GM23338 (cell line): ENCODE data around the gene C14orf132. TPM values are rescaled to one million over a fixed set of nuclear protein-coding genes. Genes with fewer than 3 reads are reported as not detected.

Experiments
- CREB1 ChIP-seq: fragments of 250-450 bp; sonication (Bioruptor Pico); IDR thresholded peaks from 2 replicates; pipeline ENCODE4 v1.5.0; 2020; ENCODE audit warnings: low read depth, mild to moderate bottlenecking, moderate library complexity
- EZH2phosphoT487 ChIP-seq: fragments of 200-600 bp; sonication (generic); IDR thresholded peaks from one replicate; pipeline ENCODE4 v1.8.1; 2018; ENCODE audit warnings: antibody characterized with exemption; ENCODE audit not compliant: unreplicated experiment
- ZNF331 ChIP-seq: fragments of 250-450 bp; sonication (Bioruptor Pico); IDR thresholded peaks from 2 replicates; pipeline ENCODE4 v1.5.0; 2020; ENCODE audit warnings: low read depth, mild to moderate bottlenecking, moderate library complexity
- polyA plus RNA-seq: library from polyadenylated mRNA; unstranded; fragments of >200 nt; fragmentation: Nextera tagmentation; extraction: Ambion mirVana; gene quantifications from 2 replicates; pipeline ENCODE4 v1.2.1, GENCODE V29; 2016
- total RNA-seq: library from RNA; depleted of rRNA; stranded (reverse); fragments of >200 nt; shearing (Covaris generic); gene quantifications from 2 replicates; pipeline ENCODE4 v1.2.3, GENCODE V29; 2014
- TF ChIP-seq, protein P1 (sequence below): fragments of 250-450 bp; sonication (Bioruptor Pico); IDR thresholded peaks from 2 replicates; pipeline ENCODE4 v1.5.0; 2020; ENCODE audit warnings: mild to moderate bottlenecking, moderate library complexity
- TF ChIP-seq, protein P2 (sequence below): IDR thresholded peaks from one replicate; pipeline ENCODE4 v1.6.1; 2018; ENCODE audit warnings: antibody characterized with exemption; ENCODE audit not compliant: unreplicated experiment

Gene C14orf132
- total and polyA plus RNA-seq, 2 experiments from 2014 or later, result 13.8 to 16.2 TPM

GRCh38 chr14:96097752-96098151 is 58.6 kb downstream of the C14orf132 start (continued):
- TF ChIP-seq, protein P1, sequence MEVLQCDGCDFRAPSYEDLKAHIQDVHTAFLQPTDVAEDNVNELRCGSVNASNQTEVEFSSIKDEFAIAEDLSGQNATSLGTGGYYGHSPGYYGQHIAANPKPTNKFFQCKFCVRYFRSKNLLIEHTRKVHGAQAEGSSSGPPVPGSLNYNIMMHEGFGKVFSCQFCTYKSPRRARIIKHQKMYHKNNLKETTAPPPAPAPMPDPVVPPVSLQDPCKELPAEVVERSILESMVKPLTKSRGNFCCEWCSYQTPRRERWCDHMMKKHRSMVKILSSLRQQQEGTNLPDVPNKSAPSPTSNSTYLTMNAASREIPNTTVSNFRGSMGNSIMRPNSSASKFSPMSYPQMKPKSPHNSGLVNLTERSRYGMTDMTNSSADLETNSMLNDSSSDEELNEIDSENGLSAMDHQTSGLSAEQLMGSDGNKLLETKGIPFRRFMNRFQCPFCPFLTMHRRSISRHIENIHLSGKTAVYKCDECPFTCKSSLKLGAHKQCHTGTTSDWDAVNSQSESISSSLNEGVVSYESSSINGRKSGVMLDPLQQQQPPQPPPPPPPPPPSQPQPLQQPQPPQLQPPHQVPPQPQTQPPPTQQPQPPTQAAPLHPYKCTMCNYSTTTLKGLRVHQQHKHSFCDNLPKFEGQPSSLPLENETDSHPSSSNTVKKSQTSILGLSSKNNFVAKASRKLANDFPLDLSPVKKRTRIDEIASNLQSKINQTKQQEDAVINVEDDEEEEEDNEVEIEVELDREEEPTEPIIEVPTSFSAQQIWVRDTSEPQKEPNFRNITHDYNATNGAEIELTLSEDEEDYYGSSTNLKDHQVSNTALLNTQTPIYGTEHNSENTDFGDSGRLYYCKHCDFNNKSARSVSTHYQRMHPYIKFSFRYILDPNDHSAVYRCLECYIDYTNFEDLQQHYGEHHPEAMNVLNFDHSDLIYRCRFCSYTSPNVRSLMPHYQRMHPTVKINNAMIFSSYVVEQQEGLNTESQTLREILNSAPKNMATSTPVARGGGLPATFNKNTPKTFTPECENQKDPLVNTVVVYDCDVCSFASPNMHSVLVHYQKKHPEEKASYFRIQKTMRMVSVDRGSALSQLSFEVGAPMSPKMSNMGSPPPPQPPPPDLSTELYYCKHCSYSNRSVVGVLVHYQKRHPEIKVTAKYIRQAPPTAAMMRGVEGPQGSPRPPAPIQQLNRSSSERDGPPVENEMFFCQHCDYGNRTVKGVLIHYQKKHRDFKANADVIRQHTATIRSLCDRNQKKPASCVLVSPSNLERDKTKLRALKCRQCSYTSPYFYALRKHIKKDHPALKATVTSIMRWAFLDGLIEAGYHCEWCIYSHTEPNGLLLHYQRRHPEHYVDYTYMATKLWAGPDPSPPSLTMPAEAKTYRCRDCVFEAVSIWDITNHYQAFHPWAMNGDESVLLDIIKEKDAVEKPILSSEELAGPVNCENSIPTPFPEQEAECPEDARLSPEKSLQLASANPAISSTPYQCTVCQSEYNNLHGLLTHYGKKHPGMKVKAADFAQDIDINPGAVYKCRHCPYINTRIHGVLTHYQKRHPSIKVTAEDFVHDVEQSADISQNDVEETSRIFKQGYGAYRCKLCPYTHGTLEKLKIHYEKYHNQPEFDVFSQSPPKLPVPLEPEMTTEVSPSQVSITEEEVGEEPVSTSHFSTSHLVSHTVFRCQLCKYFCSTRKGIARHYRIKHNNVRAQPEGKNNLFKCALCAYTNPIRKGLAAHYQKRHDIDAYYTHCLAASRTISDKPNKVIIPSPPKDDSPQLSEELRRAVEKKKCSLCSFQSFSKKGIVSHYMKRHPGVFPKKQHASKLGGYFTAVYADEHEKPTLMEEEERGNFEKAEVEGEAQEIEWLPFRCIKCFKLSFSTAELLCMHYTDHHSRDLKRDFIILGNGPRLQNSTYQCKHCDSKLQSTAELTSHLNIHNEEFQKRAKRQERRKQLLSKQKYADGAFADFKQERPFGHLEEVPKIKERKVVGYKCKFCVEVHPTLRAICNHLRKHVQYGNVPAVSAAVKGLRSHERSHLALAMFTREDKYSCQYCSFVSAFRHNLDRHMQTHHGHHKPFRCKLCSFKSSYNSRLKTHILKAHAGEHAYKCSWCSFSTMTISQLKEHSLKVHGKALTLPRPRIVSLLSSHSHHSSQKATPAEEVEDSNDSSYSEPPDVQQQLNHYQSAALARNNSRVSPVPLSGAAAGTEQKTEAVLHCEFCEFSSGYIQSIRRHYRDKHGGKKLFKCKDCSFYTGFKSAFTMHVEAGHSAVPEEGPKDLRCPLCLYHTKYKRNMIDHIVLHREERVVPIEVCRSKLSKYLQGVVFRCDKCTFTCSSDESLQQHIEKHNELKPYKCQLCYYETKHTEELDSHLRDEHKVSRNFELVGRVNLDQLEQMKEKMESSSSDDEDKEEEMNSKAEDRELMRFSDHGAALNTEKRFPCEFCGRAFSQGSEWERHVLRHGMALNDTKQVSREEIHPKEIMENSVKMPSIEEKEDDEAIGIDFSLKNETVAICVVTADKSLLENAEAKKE (CRISPR knock-in tag), result no peak
- no peak for TF ChIP-seq ZNF331 (CRISPR knock-in tag)
- TF ChIP-seq CREB1 (CRISPR knock-in tag), result no peak
- TF ChIP-seq EZH2phosphoT487, result no peak
- TF ChIP-seq, protein P2, sequence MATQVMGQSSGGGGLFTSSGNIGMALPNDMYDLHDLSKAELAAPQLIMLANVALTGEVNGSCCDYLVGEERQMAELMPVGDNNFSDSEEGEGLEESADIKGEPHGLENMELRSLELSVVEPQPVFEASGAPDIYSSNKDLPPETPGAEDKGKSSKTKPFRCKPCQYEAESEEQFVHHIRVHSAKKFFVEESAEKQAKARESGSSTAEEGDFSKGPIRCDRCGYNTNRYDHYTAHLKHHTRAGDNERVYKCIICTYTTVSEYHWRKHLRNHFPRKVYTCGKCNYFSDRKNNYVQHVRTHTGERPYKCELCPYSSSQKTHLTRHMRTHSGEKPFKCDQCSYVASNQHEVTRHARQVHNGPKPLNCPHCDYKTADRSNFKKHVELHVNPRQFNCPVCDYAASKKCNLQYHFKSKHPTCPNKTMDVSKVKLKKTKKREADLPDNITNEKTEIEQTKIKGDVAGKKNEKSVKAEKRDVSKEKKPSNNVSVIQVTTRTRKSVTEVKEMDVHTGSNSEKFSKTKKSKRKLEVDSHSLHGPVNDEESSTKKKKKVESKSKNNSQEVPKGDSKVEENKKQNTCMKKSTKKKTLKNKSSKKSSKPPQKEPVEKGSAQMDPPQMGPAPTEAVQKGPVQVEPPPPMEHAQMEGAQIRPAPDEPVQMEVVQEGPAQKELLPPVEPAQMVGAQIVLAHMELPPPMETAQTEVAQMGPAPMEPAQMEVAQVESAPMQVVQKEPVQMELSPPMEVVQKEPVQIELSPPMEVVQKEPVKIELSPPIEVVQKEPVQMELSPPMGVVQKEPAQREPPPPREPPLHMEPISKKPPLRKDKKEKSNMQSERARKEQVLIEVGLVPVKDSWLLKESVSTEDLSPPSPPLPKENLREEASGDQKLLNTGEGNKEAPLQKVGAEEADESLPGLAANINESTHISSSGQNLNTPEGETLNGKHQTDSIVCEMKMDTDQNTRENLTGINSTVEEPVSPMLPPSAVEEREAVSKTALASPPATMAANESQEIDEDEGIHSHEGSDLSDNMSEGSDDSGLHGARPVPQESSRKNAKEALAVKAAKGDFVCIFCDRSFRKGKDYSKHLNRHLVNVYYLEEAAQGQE, result no peak
